AG09319 (cell line): ENCODE results near the gene USH2A.

Experiments
- DNase-seq: peaks from one replicate; pipeline ENCODE4 v3.0.0-alpha.2; 2010; ENCODE audit warnings: low read depth; ENCODE audit errors: extremely low read depth
- CTCF ChIP-seq: IDR thresholded peaks from 2 replicates; pipeline ENCODE4 v1.5.1; 2011; ENCODE audit warnings: low read depth, mild to moderate bottlenecking, inconsistent platforms, low read length, moderate library complexity

Gene USH2A

GRCh38 chr1:216212826-216213225, 210.4 kb downstream of the USH2A start:
- no peak for DNase-seq
- no peak for TF ChIP-seq CTCF

- no peak for TF ChIP-seq CTCF
These were observed 213.2 kb downstream of the USH2A start for GRCh38 chr1:216210081-216210480.

GRCh38 chr1:216209125-216209524, 214.1 kb downstream of the USH2A start:
- no peak for DNase-seq
- no peak for TF ChIP-seq CTCF

More at GRCh38 chr1:216210081-216210480, 213.2 kb downstream of the USH2A start:
- DNase-seq, result no peak

GRCh38 chr1:216207154-216207553, 216.1 kb downstream of the USH2A start:
- no peak for DNase-seq
- TF ChIP-seq CTCF, result no peak

- DNase-seq, result no peak
- no peak for TF ChIP-seq CTCF
These were observed 218.1 kb downstream of the USH2A start for GRCh38 chr1:216205176-216205575.

GRCh38 chr1:216201946-216202345, 221.3 kb downstream of the USH2A start:
- TF ChIP-seq CTCF, result no peak
- DNase-seq, result no peak

GRCh38 chr1:216200941-216201340, 222.3 kb downstream of the USH2A start:
- no peak for TF ChIP-seq CTCF
- DNase-seq, result no peak

GRCh38 chr1:216194721-216195120, 228.5 kb downstream of the USH2A start:
- no peak for TF ChIP-seq CTCF
- no peak for DNase-seq
